Panc1 (cell line): Measurements from ENCODE around the gene AGTR1. TPM values are rescaled to one million over a fixed set of nuclear protein-coding genes. Genes with fewer than 3 reads are reported as not detected.

Experiments
- ATAC-seq: fragments of 200-7000 bp; cut with Tn5 transposase; 2 replicates; pipeline ENCODE4 v1.9.1; 2020; ENCODE audit warnings: mild to moderate bottlenecking, moderate library complexity
- BruUV-seq: library from RNA; stranded (reverse); fragments of 400-500 nt; replicated peaks from 2 replicates; lab custom pipeline; 2021; lab: Mats Ljungman, UMichigan
- CTCF ChIA-PET: fragments of 300-600 bp; sonication (Branson Sonifier 250); formaldehyde crosslinking; loops from one replicate; lab custom pipeline; 2022; ENCODE audit warnings: antibody characterized with exemption; lab: Charles Lee
- POLR2A ChIA-PET: fragments of 300-600 bp; sonication (Branson Sonifier 250); formaldehyde crosslinking; loops from one replicate; lab custom pipeline; 2022; ENCODE audit warnings: antibody characterized with exemption; lab: Charles Lee
- DNase-seq: peaks from one replicate; pipeline ENCODE4 v3.0.0-alpha.2; 2010; ENCODE audit warnings: low read depth, low spot score
- H3K27ac ChIP-seq: 2 replicates; pipeline ENCODE4 v1.5.1; 2011; ENCODE audit warnings: mild to moderate bottlenecking, low read length, inconsistent platforms
- H3K27me3 ChIP-seq: fragments of 200-500 bp; sonication (Bioruptor generic); 2 replicates; pipeline ENCODE4 v1.6.0; 2014; ENCODE audit warnings: low read length, inconsistent platforms; ENCODE audit not compliant: control insufficient read depth, insufficient read depth
- H3K36me3 ChIP-seq: fragments of 200-500 bp; sonication (Bioruptor generic); 2 replicates; pipeline ENCODE4 v1.5.1; 2014; ENCODE audit warnings: inconsistent platforms, mild to moderate bottlenecking, low read length, moderate library complexity; ENCODE audit not compliant: control insufficient read depth, insufficient read depth
- H3K4me1 ChIP-seq: 2 replicates; pipeline ENCODE4 v1.5.1; 2011; ENCODE audit warnings: inconsistent platforms, mild to moderate bottlenecking, low read length, moderate library complexity; ENCODE audit not compliant: control insufficient read depth, insufficient read depth
- H3K4me3 ChIP-seq, 2 experiments: 2 replicates each; pipeline ENCODE4 v1.5.1; 2011 to 2012; ENCODE audit warnings: low read depth in 2 of 2, low read length in 2 of 2, mild to moderate bottlenecking in 2 of 2, inconsistent platforms in 1 of 2, moderate library complexity in 1 of 2
- H3K9me3 ChIP-seq: fragments of 200-500 bp; sonication (Bioruptor generic); 2 replicates; pipeline ENCODE4 v1.5.1; 2014; ENCODE audit warnings: low read depth, mild to moderate bottlenecking, inconsistent platforms, low read length, moderate library complexity; ENCODE audit not compliant: control insufficient read depth, insufficient read depth
- POLR2AphosphoS5 ChIP-seq: IDR thresholded peaks from 2 replicates; pipeline ENCODE4 v1.6.1; 2012; ENCODE audit warnings: mild to moderate bottlenecking, low read depth, low read length, moderate library complexity
- REST ChIP-seq, 2 experiments: IDR thresholded peaks; 2 replicates each; pipeline ENCODE4 v1.6.1; 2011 to 2012; ENCODE audit warnings: low read depth in 2 of 2, control low read depth in 1 of 2, low read length in 1 of 2, mild to moderate bottlenecking in 1 of 2, moderate library complexity in 1 of 2; ENCODE audit not compliant: insufficient read depth in 1 of 2
- SIN3A ChIP-seq: IDR thresholded peaks from 2 replicates; pipeline ENCODE4 v1.6.1; 2012; ENCODE audit warnings: low read depth, mild to moderate bottlenecking, low read length, moderate library complexity, borderline replicate concordance; ENCODE audit not compliant: insufficient read depth
- TCF7L2 ChIP-seq: IDR thresholded peaks from 2 replicates; pipeline ENCODE4 v1.6.1; 2011; ENCODE audit warnings: mild to moderate bottlenecking, low read depth, low read length, inconsistent platforms
- in situ Hi-C: cut with HindIII; loops from 2 replicates; pipeline ENCODE4 v1.10.0; 2016; ENCODE audit warnings: low sequenced_read_pairs, low pct_unique_long_range_greater_than_20kb
- intact Hi-C: fragments of 100-400 bp; cut with micrococcal nuclease; formaldehyde crosslinking; loops from one replicate; pipeline ENCODE4 v1.10.0; 2022; ENCODE audit not compliant: unreplicated experiment
- total RNA-seq: library from RNA; stranded (reverse); gene quantifications from one replicate; pipeline ENCODE4 v1.2.1, GENCODE V29; 2021; ENCODE audit not compliant: unreplicated experiment
- TF ChIP-seq, protein P1 (sequence below): fragments of 450-650 bp; IDR thresholded peaks from 2 replicates; pipeline ENCODE4 v1.5.1; 2017; ENCODE audit warnings: mild to moderate bottlenecking

AGTR1 gene
- total RNA-seq, 1 experiment from 2014 or later, result 0.28 TPM

DNA sequence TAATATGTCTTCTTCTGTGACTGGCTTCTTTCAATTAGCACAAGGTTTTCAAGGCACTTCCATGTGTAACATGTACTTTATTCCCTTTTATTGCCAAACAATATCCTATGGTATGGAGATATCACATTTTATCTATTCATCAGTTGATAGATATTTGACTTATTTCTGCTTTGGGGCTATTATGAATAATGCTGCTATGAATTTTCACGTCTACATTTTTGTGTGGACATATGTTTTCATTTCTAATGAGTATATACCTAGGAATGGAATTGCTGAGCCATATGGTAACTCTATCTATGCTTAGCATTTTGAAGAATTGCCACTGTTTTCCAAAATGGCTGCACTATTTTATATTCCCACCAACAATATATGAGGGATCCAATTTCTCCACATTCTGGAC, 3.6 kb upstream of the AGTR1 start:
- no peak for TF ChIP-seq REST (IDR thresholded peaks at IDR 0.05; ENCODE audit: insufficient read depth in 1 of 2, low read depth in 2 of 2, low read length in 1 of 2)
- TF ChIP-seq TCF7L2, result no peak
- H3K36me3 ChIP-seq, result peaks cover 3% of the 10 kb centered on the region; the same call in 1 of the 2 replicates
- H3K9me3 ChIP-seq, result no peaks in the 10 kb centered on the region
- no TSS peak for BruUV-seq
- H3K4me1 ChIP-seq, result peaks cover 3% of the 10 kb centered on the region; the same call in 1 of the 2 replicates
- intact Hi-C loops, result no loop called here
- ATAC-seq (no peak), DNase-seq (no peak)
- peaks cover 32% of the 10 kb centered on the region for H3K27me3 ChIP-seq
- in situ Hi-C loops, result no loop called here
- POLR2A ChIA-PET, result no interaction called here
- CTCF ChIA-PET, result no interaction called here
- no peak overlapping the region for H3K27ac ChIP-seq
- H3K4me3 ChIP-seq, result no peak overlapping the region

GRCh38 chr3:148698190-148698810, 597 bp downstream of the AGTR1 start:
- no peak overlapping the region for H3K27ac ChIP-seq
- BruUV-seq, result no TSS peak
- TF ChIP-seq TCF7L2 (no peak), SIN3A (no peak), POLR2AphosphoS5 (no peak), REST (IDR thresholded peaks at IDR 0.05; ENCODE audit: insufficient read depth in 1 of 2, low read depth in 2 of 2, low read length in 1 of 2) (no peak)
- TF ChIP-seq, protein P1, sequence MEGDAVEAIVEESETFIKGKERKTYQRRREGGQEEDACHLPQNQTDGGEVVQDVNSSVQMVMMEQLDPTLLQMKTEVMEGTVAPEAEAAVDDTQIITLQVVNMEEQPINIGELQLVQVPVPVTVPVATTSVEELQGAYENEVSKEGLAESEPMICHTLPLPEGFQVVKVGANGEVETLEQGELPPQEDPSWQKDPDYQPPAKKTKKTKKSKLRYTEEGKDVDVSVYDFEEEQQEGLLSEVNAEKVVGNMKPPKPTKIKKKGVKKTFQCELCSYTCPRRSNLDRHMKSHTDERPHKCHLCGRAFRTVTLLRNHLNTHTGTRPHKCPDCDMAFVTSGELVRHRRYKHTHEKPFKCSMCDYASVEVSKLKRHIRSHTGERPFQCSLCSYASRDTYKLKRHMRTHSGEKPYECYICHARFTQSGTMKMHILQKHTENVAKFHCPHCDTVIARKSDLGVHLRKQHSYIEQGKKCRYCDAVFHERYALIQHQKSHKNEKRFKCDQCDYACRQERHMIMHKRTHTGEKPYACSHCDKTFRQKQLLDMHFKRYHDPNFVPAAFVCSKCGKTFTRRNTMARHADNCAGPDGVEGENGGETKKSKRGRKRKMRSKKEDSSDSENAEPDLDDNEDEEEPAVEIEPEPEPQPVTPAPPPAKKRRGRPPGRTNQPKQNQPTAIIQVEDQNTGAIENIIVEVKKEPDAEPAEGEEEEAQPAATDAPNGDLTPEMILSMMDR, result no peak
- DNase-seq (no peak), ATAC-seq (peak; percentile 69)
- in situ Hi-C loops (no loop called here), intact Hi-C loops (no loop called here)
- peak overlapping the region; percentile 40 to 47; a peak in 3 of 4 replicates for H3K4me3 ChIP-seq
- ChIA-PET CTCF (no interaction called here), POLR2A (no interaction called here)
- H3K27me3 ChIP-seq, result peaks cover 39% of the 10 kb centered on the region
- no peaks in the 10 kb centered on the region for H3K9me3 ChIP-seq
- H3K36me3 ChIP-seq, result peaks cover 3% of the 10 kb centered on the region; the same call in 1 of the 2 replicates
- H3K4me1 ChIP-seq, result peaks cover 3% of the 10 kb centered on the region; the same call in 1 of the 2 replicates
